H1 (cell line): ENCODE results near the gene MBD3. TPM values are rescaled to one million over a fixed set of nuclear protein-coding genes. Genes with fewer than 3 reads are reported as not detected.

Experiments used
- CTCF ChIA-PET: fragments of 300-600 bp; sonication (Branson Sonifier 250); formaldehyde crosslinking; loops from one replicate; lab custom pipeline; 2021; ENCODE audit not compliant: partially characterized antibody; lab: Charles Lee
- POLR2A ChIA-PET: fragments of 300-600 bp; sonication (Branson Sonifier 250); formaldehyde crosslinking; loops from one replicate; lab custom pipeline; 2021; ENCODE audit warnings: inconsistent platforms; ENCODE audit not compliant: partially characterized antibody; lab: Charles Lee
- DNase-seq, 2 experiments: peaks; one replicate each; pipeline versions ENCODE4 v3.0.0 to v3.0.0-alpha.2; 2010 to 2022; ENCODE audit warnings: low spot score in 2 of 2, low read depth in 1 of 2, mixed read lengths in 1 of 2
- FAIRE-seq: peaks from 2 replicates; lab custom pipeline; 2011; peaks lifted over from hg19 to GRCh38; lab: Jason Lieb, UNC
- H2AFZ ChIP-seq: 2 replicates; pipeline ENCODE4 v1.8.1; 2012; ENCODE audit warnings: low read length, inconsistent platforms
- H2AK5ac ChIP-seq: 2 replicates; pipeline ENCODE4 v1.6.1; 2013; ENCODE audit warnings: low read depth, low read length
- H2BK120ac ChIP-seq: replicated peaks from 2 replicates; pipeline ENCODE3; 2013; ENCODE audit warnings: low read depth, low read length, inconsistent platforms
- H2BK12ac ChIP-seq: 2 replicates; pipeline ENCODE4 v1.6.1; 2013; ENCODE audit warnings: low read depth, low read length
- H2BK15ac ChIP-seq: 2 replicates; pipeline ENCODE4 v1.6.1; 2013; ENCODE audit warnings: low read length
- H2BK20ac ChIP-seq: 2 replicates; pipeline ENCODE4 v1.6.1; 2013; ENCODE audit warnings: low read length
- H2BK5ac ChIP-seq: 2 replicates; pipeline ENCODE4 v1.6.1; 2013; ENCODE audit warnings: low read depth, low read length
- H3K14ac ChIP-seq: 2 replicates; pipeline ENCODE4 v1.6.1; 2013; ENCODE audit warnings: inconsistent platforms; ENCODE audit not compliant: insufficient read length
- H3K18ac ChIP-seq: 2 replicates; pipeline ENCODE4 v1.6.1; 2013; ENCODE audit warnings: low read length; ENCODE audit errors: extremely low read depth
- H3K23ac ChIP-seq: 2 replicates; pipeline ENCODE4 v1.6.1; 2013; ENCODE audit warnings: inconsistent platforms; ENCODE audit not compliant: insufficient read length
- H3K23me2 ChIP-seq: 2 replicates; pipeline ENCODE4 v1.6.1; 2013; ENCODE audit warnings: low read depth, low read length
- H3K27ac ChIP-seq: 2 replicates; pipeline ENCODE4 v1.6.1; 2011; ENCODE audit warnings: low read depth, low read length, inconsistent platforms
- H3K27me3 ChIP-seq, 4 experiments: replicated peaks in 1 of 4; 1 replicate in 1 of 4; 2 replicates in 3 of 4; pipeline versions ENCODE4 v1.6.1 to v1.8.1; 2011 to 2013; ENCODE audit warnings: low read length in 3 of 4, mild to moderate bottlenecking in 3 of 4, inconsistent platforms in 2 of 4, mixed read lengths in 2 of 4, moderate library complexity in 1 of 4; ENCODE audit not compliant: control insufficient read depth in 3 of 4, insufficient read depth in 3 of 4; ENCODE audit errors: extremely low read depth in 1 of 4
- H3K36me3 ChIP-seq, 4 experiments: 2 replicates each; pipeline versions ENCODE4 v1.6.1 to v1.8.1; 2011 to 2013; ENCODE audit warnings: mild to moderate bottlenecking in 4 of 4, low read length in 3 of 4, moderate library complexity in 2 of 4, control low read depth in 1 of 4, inconsistent platforms in 1 of 4; ENCODE audit not compliant: insufficient read depth in 4 of 4, control insufficient read depth in 2 of 4
- H3K4ac ChIP-seq: replicated peaks from 2 replicates; pipeline ENCODE3; 2013; ENCODE audit warnings: low read length, low read depth, mixed read lengths, inconsistent platforms; ENCODE audit not compliant: insufficient read length
- H3K4me1 ChIP-seq, 4 experiments: replicated peaks in 1 of 4; 1 replicate in 1 of 4; 2 replicates in 3 of 4; pipeline versions ENCODE4 v1.6.1 to v1.8.1; 2011 to 2013; ENCODE audit warnings: low read length in 3 of 4, inconsistent platforms in 2 of 4, mixed read lengths in 1 of 4; ENCODE audit not compliant: insufficient read depth in 4 of 4, control insufficient read depth in 3 of 4
- H3K4me2 ChIP-seq, 2 experiments: 2 replicates each; pipeline versions ENCODE4 v1.6.1 to v1.8.1; 2011 to 2013; ENCODE audit warnings: low read depth in 2 of 2, low read length in 2 of 2, control low read depth in 1 of 2, inconsistent platforms in 1 of 2, mild to moderate bottlenecking in 1 of 2; ENCODE audit not compliant: insufficient read depth in 1 of 2
- H3K4me3 ChIP-seq, 4 experiments: fragments of 200-600, 300-600 bp in 1 of 4; sonication (generic), shearing (Covaris generic), sonication (Bioruptor Twin) in 1 of 4; 2 replicates each; pipeline versions ENCODE4 v1.5.1 to v1.8.1; 2011 to 2016; ENCODE audit warnings: low read length in 4 of 4, low read depth in 3 of 4, control low read depth in 2 of 4, inconsistent platforms in 2 of 4, mild to moderate bottlenecking in 2 of 4, mixed read lengths in 1 of 4, moderate library complexity in 1 of 4; ENCODE audit not compliant: insufficient read depth in 2 of 4; ENCODE audit errors: extremely low read depth in 1 of 4
- H3K56ac ChIP-seq: replicated peaks from 2 replicates; pipeline ENCODE3; 2013; ENCODE audit warnings: low read depth, mild to moderate bottlenecking, mixed read lengths, low read length, inconsistent platforms; ENCODE audit not compliant: insufficient read length
- H3K79me1 ChIP-seq: 2 replicates; pipeline ENCODE4 v1.6.1; 2013; ENCODE audit warnings: low read depth, low read length, control low read depth
- H3K79me2 ChIP-seq, 2 experiments: 2 replicates each; pipeline versions ENCODE4 v1.6.1 to v1.8.1; 2012 to 2013; ENCODE audit warnings: low read length in 2 of 2, mild to moderate bottlenecking in 2 of 2, inconsistent platforms in 1 of 2; ENCODE audit not compliant: insufficient read depth in 2 of 2, control insufficient read depth in 1 of 2
- H3K9ac ChIP-seq, 4 experiments: replicated peaks in 1 of 4; 1 replicate in 1 of 4; 2 replicates in 3 of 4; pipeline versions ENCODE4 v1.6.1 to v1.8.1; 2011 to 2013; ENCODE audit warnings: low read depth in 3 of 4, low read length in 3 of 4, control low read depth in 2 of 4, mild to moderate bottlenecking in 2 of 4, moderate library complexity in 2 of 4, inconsistent platforms in 1 of 4; ENCODE audit errors: extremely low read depth in 1 of 4
- H3K9me3 ChIP-seq, 2 experiments: 2 replicates each; pipeline versions ENCODE4 v1.6.1 to v1.8.1; 2012 to 2013; ENCODE audit warnings: mild to moderate bottlenecking in 2 of 2, moderate library complexity in 2 of 2, control low read depth in 1 of 2, inconsistent platforms in 1 of 2, low read depth in 1 of 2, low read length in 1 of 2, mixed read lengths in 1 of 2; ENCODE audit not compliant: insufficient read depth in 2 of 2
- H4K20me1 ChIP-seq, 2 experiments: replicated peaks in 1 of 2; 2 replicates each; pipeline versions ENCODE3 to v1.8.1; 2011 to 2013; ENCODE audit warnings: inconsistent platforms in 2 of 2, low read length in 2 of 2, mild to moderate bottlenecking in 1 of 2; ENCODE audit not compliant: insufficient read depth in 2 of 2, control insufficient read depth in 1 of 2
- H4K5ac ChIP-seq: 2 replicates; pipeline ENCODE4 v1.6.1; 2013; ENCODE audit warnings: low read length, low read depth, mixed read lengths, inconsistent platforms; ENCODE audit not compliant: insufficient read length
- H4K8ac ChIP-seq: 2 replicates; pipeline ENCODE4 v1.8.0; 2013; ENCODE audit warnings: mild to moderate bottlenecking, moderate library complexity, low read length, inconsistent platforms; ENCODE audit not compliant: insufficient read depth; ENCODE audit errors: extremely low read depth
- H4K91ac ChIP-seq: replicated peaks from 2 replicates; pipeline ENCODE3; 2013; ENCODE audit warnings: low read length, mixed read lengths, inconsistent platforms; ENCODE audit not compliant: insufficient read length
- WGBS, 2 experiments: shearing (Covaris generic) in 1 of 2; methylation state at CpG; one replicate each; pipeline versions ENCODE4 v1.1.6 to v1.1.7; 2013 to 2015; ENCODE audit warnings: low lambda C conversion rate in 2 of 2, mixed read lengths in 2 of 2, inconsistent platforms in 1 of 2, low coverage in 1 of 2, missing lambda C conversion rate in 1 of 2; ENCODE audit not compliant: insufficient replicate concordance in 2 of 2, insufficient coverage in 1 of 2, insufficient read length in 1 of 2; ENCODE audit errors: extremely low coverage in 1 of 2, missing lambda C conversion rate in 1 of 2; 5-methylcytosine and 5-hydroxymethylcytosine counted together
- polyA plus RNA-seq, 7 experiments: library from polyadenylated mRNA; depleted of rRNA in 3 of 7; stranded (reverse) in 5 of 7; unstranded in 2 of 7; fragments of >200 nt in 5 of 7; fragments of 200-250 nt in 2 of 7; gene quantifications; 1 replicate in 5 of 7; 2 replicates in 1 of 7; 4 replicates in 1 of 7; pipeline versions ENCODE4 v1.2.1 to v1.2.3, GENCODE V29; 2011 to 2013; ENCODE audit warnings: missing spikeins in 2 of 7, mixed read lengths in 2 of 7
- total RNA-seq: library from RNA; stranded (reverse); fragmentation: NEBNext Ultra II Directional; extraction: Animal tissue kit (Norgen Biotek cat#: 25700); gene quantifications from 2 replicates; pipeline ENCODE4 v1.2.1, GENCODE V29; 2021

MBD3 gene
- total and polyA plus RNA-seq, 2 of the 8 experiments (the other 6 are each of a cell fraction or from before 2014, with no cell fraction given), result 88.2 to 110 TPM

DNA sequence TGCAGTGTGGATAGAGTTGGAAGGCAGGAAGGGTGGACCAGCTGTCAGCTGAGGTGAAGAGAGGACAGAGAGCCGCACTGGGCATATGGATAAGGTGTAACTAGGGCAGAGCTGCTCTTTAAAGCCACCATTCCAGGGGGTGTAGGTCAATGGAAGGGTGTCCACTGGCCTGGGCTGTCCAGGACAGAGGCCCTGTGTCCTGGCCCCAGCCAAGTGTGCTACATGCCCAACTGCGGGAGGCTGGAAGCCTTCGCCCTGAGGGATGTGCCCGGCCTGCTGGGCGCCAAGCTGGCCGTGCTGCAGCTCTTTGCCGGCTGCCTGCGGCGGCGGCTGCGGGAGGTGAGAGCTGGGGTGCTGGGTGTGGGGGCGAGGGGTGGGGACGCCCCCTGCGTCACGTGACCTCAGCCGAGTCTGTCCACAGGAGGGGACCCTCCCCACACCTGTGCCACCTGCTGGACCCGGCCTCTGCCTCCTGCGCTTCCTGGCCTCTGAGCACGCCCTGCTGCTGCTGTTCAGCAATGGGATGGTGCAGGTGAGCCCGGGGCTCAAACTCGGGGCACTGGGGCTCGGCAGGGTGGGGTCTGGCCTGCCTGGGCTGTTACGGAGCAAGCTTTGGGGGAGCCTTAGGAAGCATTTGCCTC, 59.0 kb downstream of the MBD3 start:
- Histone ChIP-seq H2AFZ (no peak overlapping the region), H3K18ac (no peak overlapping the region), H3K27ac (no peak overlapping the region), H3K4me3 (no peak overlapping the region), H3K56ac (no peak overlapping the region), H3K4me1 (no peaks in the 10 kb centered on the region), H4K91ac (no peak overlapping the region), H2BK15ac (no peak overlapping the region), H3K14ac (no peak overlapping the region), H3K9me3 (no peaks in the 10 kb centered on the region), H3K27me3 (no peaks in the 10 kb centered on the region; a peak in 1 of 7 replicates), H2AK5ac (no peak overlapping the region), H3K4ac (no peak overlapping the region), H3K23ac (no peak overlapping the region), H3K23me2 (no peaks in the 10 kb centered on the region), H2BK5ac (no peak overlapping the region), H3K36me3 (no peaks in the 10 kb centered on the region), H3K79me2 (no peaks in the 10 kb centered on the region), H3K9ac (no peak overlapping the region), H3K79me1 (no peaks in the 10 kb centered on the region), H2BK20ac (no peak overlapping the region), H2BK120ac (no peak overlapping the region), H4K8ac (no peak overlapping the region; the same call in 1 of the 2 replicates), H2BK12ac (no peak overlapping the region), H4K20me1 (peaks cover 0 to 4% of the 10 kb centered on the region in 2 experiments), H3K4me2 (no peak overlapping the region), H4K5ac (no peak overlapping the region)
- WGBS, 2 experiments, result 89% methylated on average over 16 of the region's 23 CpGs; no CpG with 5 or more reads in 1 of the 2 experiments
- DNase-seq (no peak), FAIRE-seq (no peak)
- ChIA-PET POLR2A (interaction anchor here (0.6 to 1.1 kb wide), 3 partner anchors 9 to 33 kb away, joined by 3 to 4 read pairs (median 3); no protein-coding TSS in a partner anchor), CTCF (interaction anchor here (2.8 kb wide), 1 partner anchor 12 kb away, joined by 8 read pairs; no protein-coding TSS in a partner anchor)
